PC-9 (cell line): ENCODE results near the gene MAP3K19. TPM values are rescaled to one million over a fixed set of nuclear protein-coding genes. Genes with fewer than 3 reads are reported as not detected.

Experiments used
- BruUV-seq: library from RNA; stranded (reverse); fragments of 400-500 nt; replicated peaks from 2 replicates; lab custom pipeline; 2021; lab: Mats Ljungman, UMichigan
- CTCF ChIA-PET: fragments of 300-600 bp; sonication (Branson Sonifier 250); formaldehyde crosslinking; loops from one replicate; lab custom pipeline; 2022; ENCODE audit warnings: antibody characterized with exemption; lab: Charles Lee
- POLR2A ChIA-PET: fragments of 300-600 bp; sonication (Branson Sonifier 250); formaldehyde crosslinking; loops from one replicate; lab custom pipeline; 2022; ENCODE audit warnings: antibody characterized with exemption; ENCODE audit not compliant: unreplicated experiment; lab: Charles Lee
- DNase-seq, 2 experiments: peaks; one replicate each; pipeline versions ENCODE4 v3.0.0 to v3.0.0-alpha.2; 2015 to 2022; ENCODE audit warnings: mixed read lengths in 1 of 2
- H2AFZ ChIP-seq: fragments of 200-600 bp; sonication (generic); 2 replicates; pipeline ENCODE4 v1.8.1; 2017; ENCODE audit warnings: antibody characterized with exemption
- H3F3A ChIP-seq: fragments of 200-600 bp; sonication (generic); 2 replicates; pipeline ENCODE4 v1.8.1; 2017; ENCODE audit warnings: antibody characterized with exemption, mild to moderate bottlenecking, low read depth; ENCODE audit not compliant: insufficient read depth
- H3K27ac ChIP-seq: fragments of 200-600 bp; sonication (generic); 2 replicates; pipeline ENCODE4 v1.6.1; 2016; ENCODE audit warnings: mixed run types
- H3K27me3 ChIP-seq: fragments of 200-600 bp; sonication (generic); 2 replicates; pipeline ENCODE4 v1.6.1; 2016; ENCODE audit warnings: low read depth, mixed run types; ENCODE audit not compliant: insufficient read depth
- H3K36me3 ChIP-seq: fragments of 200-600 bp; sonication (generic); 2 replicates; pipeline ENCODE4 v1.6.1; 2016; ENCODE audit warnings: low read depth, mixed run types
- H3K4me1 ChIP-seq: fragments of 200-600 bp; sonication (generic); replicated peaks from 2 replicates; pipeline ENCODE4 v1.6.1; 2016; ENCODE audit warnings: mixed run types; ENCODE audit not compliant: insufficient read depth
- H3K4me2 ChIP-seq: fragments of 200-600 bp; sonication (generic); 2 replicates; pipeline ENCODE4 v1.6.1; 2017; ENCODE audit warnings: mixed run types
- H3K4me3 ChIP-seq: fragments of 200-600 bp; sonication (generic); 2 replicates; pipeline ENCODE4 v1.6.1; 2016; ENCODE audit warnings: mixed run types
- H3K79me2 ChIP-seq: fragments of 200-600 bp; sonication (generic); 2 replicates; pipeline ENCODE4 v1.6.1; 2017; ENCODE audit warnings: low read depth, mixed run types
- H3K9me2 ChIP-seq: fragments of 200-600 bp; sonication (generic); 2 replicates; pipeline ENCODE4 v1.8.1; 2017; ENCODE audit warnings: mild to moderate bottlenecking; ENCODE audit not compliant: insufficient read depth
- H3K9me3 ChIP-seq: fragments of 200-600 bp; sonication (generic); 2 replicates; pipeline ENCODE4 v1.8.1; 2016; ENCODE audit warnings: low read depth; ENCODE audit not compliant: insufficient read depth
- H4K20me1 ChIP-seq: fragments of 200-600 bp; sonication (generic); 2 replicates; pipeline ENCODE4 v1.8.1; 2017; ENCODE audit not compliant: insufficient read depth
- CTCF ChIP-seq: fragments of 200-600 bp; sonication (generic); conservative IDR thresholded peaks from 2 replicates; pipeline ENCODE4 v1.6.1; 2017; ENCODE audit warnings: mixed run types, antibody characterized with exemption, mild to moderate bottlenecking, moderate library complexity
- EZH2 ChIP-seq: fragments of 200-600 bp; sonication (generic); IDR thresholded peaks from 2 replicates; pipeline ENCODE4 v1.8.0; 2017; ENCODE audit warnings: antibody characterized with exemption, low read depth
- intact Hi-C: fragments of 100-400 bp; cut with micrococcal nuclease; formaldehyde crosslinking; loops from one replicate; pipeline ENCODE4 v1.10.0; 2022; ENCODE audit not compliant: unreplicated experiment
- total RNA-seq: library from RNA; stranded (reverse); gene quantifications from 2 replicates; pipeline ENCODE4 v1.2.3, GENCODE V29; 2021

The MAP3K19 gene
- total RNA-seq, 1 experiment from 2014 or later, result not detected

GRCh38 chr2:135095591-135095990, 48.3 kb upstream of the MAP3K19 start:
- no peak for DNase-seq
- no peak overlapping the region for H3K4me3 ChIP-seq
- POLR2A ChIA-PET, result no interaction called here
- CTCF ChIA-PET, result no interaction called here
- H2AFZ ChIP-seq, result no peak overlapping the region
- no TSS peak for BruUV-seq
- H3K9me3 ChIP-seq, result no peaks in the 10 kb centered on the region
- H3K4me1 ChIP-seq, result no peaks in the 10 kb centered on the region
- no peak overlapping the region for H3K4me2 ChIP-seq
- H4K20me1 ChIP-seq, result peaks cover 4% of the 10 kb centered on the region; the same call in 1 of the 2 replicates
- no peak overlapping the region for H3K27ac ChIP-seq
- no peaks in the 10 kb centered on the region for H3F3A ChIP-seq
- no peak for TF ChIP-seq EZH2
- peaks cover 14% of the 10 kb centered on the region for H3K36me3 ChIP-seq
- no peaks in the 10 kb centered on the region for H3K79me2 ChIP-seq
- intact Hi-C loops, result no loop called here
- H3K27me3 ChIP-seq, result no peaks in the 10 kb centered on the region
- H3K9me2 ChIP-seq, result no peaks in the 10 kb centered on the region

DNA sequence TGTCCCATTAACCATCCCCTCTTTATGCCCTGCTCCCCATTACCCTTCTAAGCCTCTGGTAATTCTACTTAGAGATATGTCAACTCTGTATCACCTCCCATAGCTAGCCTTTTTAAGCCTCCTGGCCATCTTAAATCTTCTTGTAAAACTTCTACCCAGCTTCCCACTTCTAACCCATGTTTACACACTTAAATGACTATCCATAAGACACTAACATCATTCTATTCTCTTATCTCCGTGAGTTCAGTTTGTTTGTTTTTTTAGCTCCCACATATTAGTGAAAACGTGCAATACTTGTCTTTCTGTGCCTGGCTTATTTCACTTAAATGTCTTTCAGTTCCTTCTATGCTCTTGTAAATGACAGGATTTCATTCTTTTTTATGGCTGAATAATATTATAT, 47.3 kb upstream of the MAP3K19 start:
- CTCF ChIA-PET, result no interaction called here
- Histone ChIP-seq H3K36me3 (peaks cover 14% of the 10 kb centered on the region), H2AFZ (no peak overlapping the region), H4K20me1 (peaks cover 6% of the 10 kb centered on the region), H3K4me2 (no peak overlapping the region), H3K9me3 (no peaks in the 10 kb centered on the region), H3K9me2 (no peaks in the 10 kb centered on the region), H3F3A (no peaks in the 10 kb centered on the region), H3K4me1 (no peaks in the 10 kb centered on the region), H3K79me2 (0 out of 2 replicates have a peak, but pooled peaks cover 5% of the 10 kb centered on the region), H3K27ac (no peak overlapping the region), H3K4me3 (no peak overlapping the region), H3K27me3 (no peaks in the 10 kb centered on the region)
- POLR2A ChIA-PET, result no interaction called here
- intact Hi-C loops, result no loop called here
- no peak for TF ChIP-seq CTCF
- no peak for TF ChIP-seq EZH2
- no peak for DNase-seq
- no TSS peak for BruUV-seq

- CTCF ChIA-PET, result no interaction called here
- no peak overlapping the region for H3K4me2 ChIP-seq
- H4K20me1 ChIP-seq, result peaks cover 9% of the 10 kb centered on the region
- H3K9me3 ChIP-seq, result no peaks in the 10 kb centered on the region
- H2AFZ ChIP-seq, result no peak overlapping the region
- intact Hi-C loops, result no loop called here
- H3K4me1 ChIP-seq, result no peaks in the 10 kb centered on the region
- 0 out of 2 replicates have a peak, but pooled peaks cover 6% of the 10 kb centered on the region for H3K79me2 ChIP-seq
- no peaks in the 10 kb centered on the region for H3K9me2 ChIP-seq
- H3K27me3 ChIP-seq, result no peaks in the 10 kb centered on the region
- no peak overlapping the region for H3K27ac ChIP-seq
- no TSS peak for BruUV-seq
- POLR2A ChIA-PET, result no interaction called here
- no peaks in the 10 kb centered on the region for H3F3A ChIP-seq
- no peak overlapping the region for H3K4me3 ChIP-seq
- no peak for DNase-seq
- H3K36me3 ChIP-seq, result peaks cover 14% of the 10 kb centered on the region
- TF ChIP-seq CTCF (no peak), EZH2 (no peak)
These were observed 46.6 kb upstream of the MAP3K19 start for GRCh38 chr2:135093670-135094330.

DNA sequence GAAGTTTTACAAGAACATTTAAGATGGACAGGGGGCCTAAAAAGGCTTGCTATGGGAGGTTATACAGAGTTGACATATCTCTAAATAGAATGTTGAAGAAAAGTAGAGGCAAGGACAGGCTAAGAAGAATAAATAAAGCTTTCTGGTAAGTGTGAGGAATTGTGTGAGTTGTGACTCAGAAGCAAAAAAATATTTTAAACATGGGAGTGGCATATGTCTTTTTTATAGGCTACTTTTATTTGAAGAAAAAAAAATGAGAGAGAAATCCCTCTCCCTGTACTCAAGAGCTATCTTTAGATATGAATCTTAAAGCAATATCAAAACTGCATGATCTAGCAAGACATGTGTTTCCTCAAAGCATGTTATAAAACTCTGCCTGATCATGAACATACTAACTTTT, 45.9 kb upstream of the MAP3K19 start:
- Histone ChIP-seq H2AFZ (no peak overlapping the region), H3K36me3 (peaks cover 14% of the 10 kb centered on the region), H3K4me1 (no peaks in the 10 kb centered on the region), H3K4me2 (no peak overlapping the region), H3K9me3 (no peaks in the 10 kb centered on the region), H3K4me3 (no peak overlapping the region), H3K27ac (no peak overlapping the region), H3K27me3 (no peaks in the 10 kb centered on the region), H4K20me1 (peaks cover 9% of the 10 kb centered on the region), H3F3A (no peaks in the 10 kb centered on the region), H3K79me2 (peaks cover 7% of the 10 kb centered on the region; the same call in 1 of the 2 replicates), H3K9me2 (no peaks in the 10 kb centered on the region)
- no TSS peak for BruUV-seq
- no peak for DNase-seq
- POLR2A ChIA-PET, result no interaction called here
- TF ChIP-seq EZH2, result no peak
- no peak for TF ChIP-seq CTCF
- CTCF ChIA-PET, result no interaction called here
- intact Hi-C loops, result no loop called here
